Measurements from ENCODE around the gene ARHGEF3.

The ARHGEF3 gene

GRCh38 chr3:56801662-56802377, at the start of gene ARHGEF3:
ARHGEF3 (minus strand) TSS chr3:56801949; CDS start chr3:56801798, 151 bp downstream.
- DNase-seq (ENCODE audit: low read depth, low spot score), result peak; percentile 75

DNA sequence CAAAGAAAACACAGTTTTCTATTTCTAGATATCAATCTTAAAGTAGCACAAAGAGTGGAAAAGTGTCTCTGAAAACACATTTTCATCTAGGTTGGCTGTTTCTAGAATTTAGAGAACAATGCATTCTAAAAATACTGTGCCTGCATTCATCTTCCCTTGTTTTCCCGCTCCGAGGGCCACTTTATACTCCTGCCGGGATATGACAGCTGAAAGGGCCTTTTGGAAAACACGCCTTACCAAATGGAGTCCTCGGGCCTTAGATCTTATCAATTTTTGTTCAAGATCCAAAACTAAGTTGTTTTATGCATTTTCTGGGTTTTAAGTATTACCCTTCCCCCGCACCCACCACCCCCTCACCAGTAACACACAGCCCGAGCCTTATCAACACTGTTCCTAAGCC, 47.9 kb upstream of the ARHGEF3 start:
- no peak for DNase-seq (ENCODE audit: low read depth, low spot score)

DNA sequence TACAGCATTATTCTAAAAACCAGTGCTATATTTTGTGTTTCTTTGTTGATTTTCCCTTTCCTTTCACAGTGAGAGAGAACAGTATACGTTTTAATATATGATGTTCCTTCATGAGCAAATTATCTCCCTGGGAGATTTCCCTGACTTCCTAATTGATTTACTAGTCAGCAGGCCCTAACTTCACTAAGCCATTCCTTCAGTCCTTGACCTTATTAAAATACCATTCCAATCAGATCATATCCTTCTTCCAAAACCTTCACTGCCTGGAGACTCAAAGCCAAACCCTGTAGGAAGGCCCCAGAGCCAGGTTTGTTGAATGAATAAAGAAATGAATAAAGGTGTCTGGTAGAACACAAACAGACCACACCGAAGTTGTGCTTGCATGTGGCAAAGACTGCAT, 43.8 kb upstream of the ARHGEF3 start:
- DNase-seq (ENCODE audit: low read depth, low spot score), result no peak

- DNase-seq (ENCODE audit: low read depth, low spot score), result no peak
Measured at GRCh38 chr3:56844536-56844935, 42.8 kb upstream of the ARHGEF3 start.

DNA sequence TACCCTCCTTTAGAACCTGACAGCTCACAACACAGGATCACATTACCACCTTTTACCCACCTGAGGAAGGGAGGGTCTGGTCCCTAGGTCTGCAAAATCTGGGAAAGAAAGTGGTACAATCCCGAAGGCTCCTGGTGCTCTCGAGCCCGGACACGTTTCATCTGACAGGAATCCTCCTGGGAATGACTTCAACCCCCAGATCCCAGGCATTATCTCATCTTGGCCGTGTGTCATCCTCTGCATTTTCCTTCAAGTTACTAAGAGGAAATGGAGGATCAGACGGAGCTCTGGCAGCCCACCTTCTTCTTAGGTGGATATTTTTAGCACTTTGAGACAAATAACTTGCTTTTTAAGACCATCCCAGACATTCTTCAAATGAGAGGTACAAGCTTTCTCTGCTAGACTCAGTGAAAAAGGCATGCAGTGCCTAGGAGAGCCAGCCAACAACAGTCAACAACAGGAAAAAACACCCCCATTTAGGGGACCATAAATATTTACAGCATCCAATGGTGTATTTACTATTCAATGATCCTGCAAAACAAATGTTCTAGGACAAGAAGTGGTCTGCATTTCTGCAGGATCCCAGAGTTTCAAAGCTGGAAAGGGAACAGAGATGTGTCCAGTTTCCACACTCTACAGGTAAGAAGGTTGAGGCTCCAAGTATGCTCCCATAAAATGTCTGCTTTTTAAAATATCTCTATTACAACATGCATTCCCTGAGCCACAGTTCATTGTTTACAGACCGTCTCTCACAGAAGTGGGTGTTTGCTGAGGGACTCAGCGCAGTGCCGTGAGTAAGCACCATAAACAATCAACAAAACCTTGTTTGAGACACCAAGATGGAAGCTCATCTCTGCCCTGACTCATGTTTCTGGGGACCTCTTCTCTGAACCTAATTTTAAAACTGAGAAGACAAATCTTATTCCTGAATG, 38.3 kb upstream of the ARHGEF3 start:
- DNase-seq (ENCODE audit: low read depth, low spot score), result no peak

GRCh38 chr3:56838448-56838847, 36.7 kb upstream of the ARHGEF3 start:
- no peak for DNase-seq (ENCODE audit: low read depth, low spot score)

DNA sequence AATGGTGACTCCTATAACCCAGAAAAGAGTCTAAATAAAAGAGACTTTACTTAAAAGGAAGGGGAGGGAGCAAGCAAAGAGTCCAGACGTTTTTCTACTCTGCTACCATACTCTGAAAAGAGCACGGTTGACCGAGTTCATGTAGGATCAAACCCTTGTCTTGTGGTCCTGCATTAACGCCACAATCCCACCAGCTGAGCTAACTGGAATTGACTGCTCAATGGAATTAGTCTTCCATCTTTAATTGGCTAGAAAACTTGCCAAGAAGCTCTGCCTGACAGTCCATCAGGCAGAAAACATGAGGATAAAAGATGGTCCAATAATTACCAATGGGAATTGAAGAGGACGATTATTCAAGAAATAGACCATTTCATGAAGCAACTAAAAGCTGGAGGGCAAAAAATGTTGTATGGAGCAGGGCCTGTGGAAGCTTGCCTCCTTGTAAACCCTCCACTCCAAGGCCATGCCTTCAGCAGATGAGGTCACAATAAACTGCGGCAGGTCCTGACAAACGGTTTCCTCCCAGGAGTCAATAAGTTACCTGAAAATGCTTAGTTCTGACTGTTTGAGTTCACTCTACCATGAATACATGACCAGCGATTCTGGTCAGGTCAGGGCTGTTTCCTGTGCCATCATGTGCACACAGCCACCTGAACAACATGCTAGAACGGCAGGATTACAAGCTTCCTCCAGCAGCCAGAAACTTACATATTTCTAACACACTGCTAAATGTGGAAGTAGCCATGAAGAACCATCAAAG, 35.6 kb upstream of the ARHGEF3 start:
- DNase-seq (ENCODE audit: low read depth, low spot score), result no peak

DNA sequence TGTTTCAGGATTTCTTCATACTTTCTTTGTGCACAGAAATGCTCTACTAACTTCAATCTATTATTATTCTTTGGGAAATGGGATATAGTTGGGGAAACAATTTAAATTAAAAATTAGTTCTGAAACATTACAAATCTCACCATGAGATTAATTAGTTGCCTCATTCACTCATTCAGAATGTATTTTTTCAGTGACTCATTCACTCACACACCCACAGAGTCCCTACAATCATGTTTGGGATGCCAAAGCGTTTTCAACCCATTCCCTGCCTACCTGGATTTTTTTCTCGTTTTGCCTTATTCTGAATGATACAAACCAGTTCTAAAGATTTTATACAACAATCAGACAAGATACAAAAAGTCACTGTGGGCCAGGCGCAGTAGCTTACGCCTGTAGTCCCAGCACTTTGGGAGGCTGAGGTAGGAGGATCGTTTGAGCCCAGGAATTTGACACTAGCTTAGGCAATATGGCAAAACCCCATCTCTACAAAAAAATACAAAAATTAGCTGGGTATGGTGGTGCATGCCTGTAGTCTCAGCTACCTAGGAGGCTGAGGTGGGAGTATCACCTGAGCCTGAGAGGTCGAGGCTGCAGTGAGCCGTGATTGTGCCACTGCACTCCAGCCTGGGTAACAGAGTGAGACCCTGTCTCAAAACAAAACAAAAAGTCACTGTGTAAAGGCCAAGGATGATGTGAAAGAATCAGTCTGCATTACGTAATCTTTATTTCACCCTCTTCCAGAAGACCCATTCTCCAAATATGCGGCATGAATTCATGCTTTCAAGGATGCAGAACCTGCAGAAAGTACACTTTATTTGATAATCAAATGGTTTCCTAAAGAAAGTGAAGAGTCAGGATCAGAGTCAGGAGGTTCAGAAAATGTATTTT, 34.8 kb upstream of the ARHGEF3 start:
- no peak for DNase-seq (ENCODE audit: low read depth, low spot score)

GRCh38 chr3:56835650-56836227, 34.0 kb upstream of the ARHGEF3 start:
- no peak for DNase-seq (ENCODE audit: low read depth, low spot score)

GRCh38 chr3:56833536-56833935, 31.8 kb upstream of the ARHGEF3 start:
- DNase-seq (ENCODE audit: low read depth, low spot score), result no peak

GRCh38 chr3:56833022-56833421, 31.3 kb upstream of the ARHGEF3 start:
- DNase-seq (ENCODE audit: low read depth, low spot score), result no peak

DNA sequence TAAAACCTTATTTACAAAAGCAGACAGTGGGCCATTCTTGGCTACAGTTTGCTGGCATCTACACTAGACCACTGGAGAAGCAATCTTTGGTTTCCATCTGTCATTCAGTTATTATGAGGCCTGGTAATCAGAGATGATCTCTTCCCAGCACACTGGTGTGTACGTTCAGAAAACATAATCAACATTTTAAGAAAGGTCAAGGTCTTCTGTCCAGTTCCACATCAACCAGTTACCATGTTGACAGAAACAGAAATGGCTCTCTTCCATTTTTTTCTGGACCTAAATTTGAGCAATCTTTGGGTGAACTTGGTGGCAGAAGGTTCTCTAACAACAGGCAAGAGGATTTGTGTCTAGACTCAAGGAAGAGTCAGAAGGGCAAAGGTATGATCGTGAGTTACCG, 29.8 kb upstream of the ARHGEF3 start:
- DNase-seq (ENCODE audit: low read depth, low spot score), result no peak

DNA sequence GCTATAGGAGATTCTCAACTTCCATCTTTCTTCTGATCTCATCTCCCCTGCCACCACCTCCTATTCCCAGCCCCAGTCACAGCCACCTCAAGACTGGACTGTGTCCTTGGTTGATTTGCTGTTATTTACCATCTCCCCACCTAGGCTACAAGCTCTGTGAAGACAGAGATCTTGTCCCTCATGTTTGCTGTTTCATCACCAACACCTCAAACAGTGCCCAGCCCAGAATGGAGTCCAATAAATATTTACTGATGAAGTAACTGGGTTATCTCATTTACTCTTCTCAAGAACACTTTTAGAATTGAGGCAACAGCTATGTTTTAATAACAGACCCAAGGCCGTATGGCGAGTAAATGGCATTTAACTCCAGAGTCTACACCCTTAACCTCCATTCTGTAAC, 29.1 kb upstream of the ARHGEF3 start:
- no peak for DNase-seq (ENCODE audit: low read depth, low spot score)

DNA sequence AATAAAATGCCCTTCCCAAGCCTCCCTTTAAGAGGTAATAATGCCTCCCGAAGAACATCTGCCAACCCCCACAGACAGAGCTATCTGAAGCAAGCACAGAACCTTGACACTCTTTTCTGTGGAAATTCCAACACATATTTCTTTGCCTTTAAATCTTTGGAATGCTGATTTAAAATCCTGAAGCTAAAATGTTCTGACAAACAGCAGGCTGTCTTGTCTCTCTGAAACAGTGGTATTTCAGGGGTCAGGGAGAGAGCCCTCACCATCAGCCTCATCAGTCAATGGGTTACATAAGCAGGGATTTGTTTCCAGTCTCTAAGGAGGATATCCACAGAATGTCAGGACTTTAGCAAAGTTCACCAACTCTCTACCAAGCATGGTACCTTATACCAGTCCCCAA, 27.8 kb upstream of the ARHGEF3 start:
- DNase-seq (ENCODE audit: low read depth, low spot score), result no peak

DNA sequence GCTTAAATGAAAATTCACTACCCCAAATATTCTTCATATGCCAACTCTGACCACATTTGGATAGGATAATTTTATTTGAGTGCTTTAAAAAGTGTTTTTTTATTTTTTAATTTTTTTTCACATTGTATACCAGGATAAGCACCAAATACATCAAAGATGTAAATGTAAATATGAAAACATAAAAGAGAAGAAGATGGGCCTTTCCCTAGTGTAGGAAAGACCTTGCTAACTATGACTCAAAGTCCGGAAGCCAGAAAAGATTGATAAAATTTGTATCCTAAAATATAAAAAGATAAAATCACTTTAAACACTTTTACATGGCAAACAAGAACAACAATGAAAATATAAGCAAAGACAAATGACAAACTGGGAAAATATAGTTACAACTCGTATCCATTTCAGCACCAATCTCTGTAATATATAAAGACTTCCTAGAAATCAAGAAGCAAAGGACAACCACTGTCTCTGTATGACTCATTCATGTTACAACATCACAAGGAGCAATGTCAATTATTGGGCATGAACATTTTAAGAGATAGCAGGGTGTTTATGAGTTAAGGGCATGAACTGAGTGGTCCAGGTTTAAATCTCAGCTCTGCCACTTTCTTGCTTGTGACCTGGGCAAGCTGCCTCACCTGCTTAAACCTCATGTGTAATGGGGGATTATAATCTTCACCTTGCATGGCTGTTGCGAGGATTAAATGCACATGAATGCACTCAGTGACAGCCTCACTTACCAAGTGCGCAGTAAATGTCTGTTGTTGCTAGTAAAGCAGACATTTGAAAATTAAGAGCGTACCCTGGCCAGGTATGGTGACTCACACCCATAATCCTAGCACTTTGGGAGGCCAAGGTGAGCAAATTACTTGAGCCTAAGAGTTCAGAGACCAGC, 25.3 kb upstream of the ARHGEF3 start:
- no peak for DNase-seq (ENCODE audit: low read depth, low spot score)

DNA sequence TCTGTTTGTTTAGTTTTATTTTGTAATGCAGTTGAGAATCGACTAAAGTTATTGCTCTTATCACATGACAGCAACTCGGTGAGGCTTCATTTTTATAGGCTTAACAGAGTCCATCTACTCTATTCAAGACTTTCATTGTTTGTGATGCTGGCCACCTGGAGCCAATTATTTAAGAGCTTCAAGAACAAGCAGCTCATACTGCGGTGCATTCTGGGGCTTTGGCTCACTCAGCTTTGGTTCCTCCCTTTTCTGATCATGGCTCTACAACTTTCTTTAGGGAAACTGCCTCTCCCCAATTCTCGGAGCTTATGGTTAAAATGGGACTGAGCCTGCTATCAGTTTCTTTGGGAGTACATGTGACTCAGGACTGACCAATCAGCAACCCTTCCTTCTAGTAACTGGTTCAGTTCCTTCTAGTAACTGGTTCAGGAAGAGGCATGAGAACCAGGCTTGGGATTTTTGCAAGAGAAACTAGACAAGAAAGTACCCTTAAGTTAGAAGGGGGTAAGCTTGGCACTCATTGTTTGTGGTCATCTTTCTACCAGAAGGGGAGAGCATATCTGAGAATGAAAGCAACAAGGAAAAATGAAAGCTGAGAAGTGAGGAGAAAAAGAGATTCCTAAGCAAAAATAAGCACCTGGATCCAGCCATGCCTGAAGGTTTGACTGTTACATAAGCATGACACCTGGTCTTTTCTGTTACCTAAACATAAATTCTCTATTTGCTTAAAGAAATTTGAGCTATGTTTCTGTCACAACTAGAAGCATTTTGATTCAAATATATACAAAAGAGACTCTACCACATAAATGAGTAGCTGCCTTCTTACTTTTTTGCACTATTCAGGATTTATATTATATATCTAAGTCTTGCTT, 24.1 kb upstream of the ARHGEF3 start:
- DNase-seq (ENCODE audit: low read depth, low spot score), result no peak

GRCh38 chr3:56823984-56824703, 22.4 kb upstream of the ARHGEF3 start:
- DNase-seq (ENCODE audit: low read depth, low spot score), result no peak

DNA sequence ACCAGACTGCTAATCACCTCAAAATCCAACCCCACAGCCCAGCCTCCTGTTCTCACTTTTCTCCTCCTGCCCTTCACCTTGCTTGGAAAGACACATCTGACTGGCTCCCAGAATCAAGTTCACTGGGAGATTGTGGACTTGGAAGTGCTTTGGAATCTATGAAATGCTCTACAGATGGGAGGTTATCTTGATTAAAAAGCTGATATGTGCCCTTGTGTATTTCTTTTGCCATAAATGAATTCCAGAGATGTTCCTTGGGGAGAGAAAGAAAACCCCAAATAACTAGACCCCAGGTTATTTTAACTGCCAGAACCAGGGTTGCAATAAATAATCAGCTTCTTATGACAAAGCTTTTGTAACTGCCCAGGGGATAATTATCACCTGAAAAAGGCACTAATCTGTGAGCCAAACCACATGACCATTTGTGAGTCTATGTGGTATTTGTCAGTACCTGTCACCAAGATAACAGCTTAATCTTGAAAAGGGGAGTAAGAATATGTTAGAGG, 21.7 kb upstream of the ARHGEF3 start:
- no peak for DNase-seq (ENCODE audit: low read depth, low spot score)

All from activated naive CD8-positive, alpha-beta T cell treated with anti-CD3 and anti-CD28 coated beads, Interleukin-2, amount 50 U/mL, for 16 hours (primary cell).